Activated naive CD4-positive, alpha-beta T cell treated with anti-CD3 and anti-CD28 coated beads, Interleukin-2, amount 50 U/mL, for 16 hours (primary cell): ENCODE results near the gene APLF.
"Not testable (repeated sequence)": the region's sequence is repeated elsewhere in the genome, so short reads cannot be mapped to it uniquely, and the experiment has no call there.

Source experiments
- DNase-seq: peaks from one replicate; pipeline ENCODE4 v3.0.0-alpha.2; 2020

Gene APLF

GRCh38 chr2:68482296-68482820 is 15.0 kb downstream of the APLF start:
- DNase-seq: no peak

GRCh38 chr2:68483011-68483410 is 15.6 kb downstream of the APLF start:
- DNase-seq: no peak

GRCh38 chr2:68487773-68488355 is 20.5 kb downstream of the APLF start:
- no peak for DNase-seq

- not testable (repeated sequence) for DNase-seq
Measured at GRCh38 chr2:68488605-68489004, 21.2 kb downstream of the APLF start.

- DNase-seq: no peak
Measured at GRCh38 chr2:68489282-68489681, 21.9 kb downstream of the APLF start.

- no peak for DNase-seq
Measured at GRCh38 chr2:68491582-68491981, 24.2 kb downstream of the APLF start.

GRCh38 chr2:68499133-68499532 is 31.7 kb downstream of the APLF start:
- DNase-seq: no peak

GRCh38 chr2:68500649-68501048 is 33.3 kb downstream of the APLF start:
- DNase-seq: no peak

GRCh38 chr2:68501768-68502167 is 34.4 kb downstream of the APLF start:
- no peak for DNase-seq

- DNase-seq: no peak
Measured at GRCh38 chr2:68505603-68506159, 38.3 kb downstream of the APLF start.

GRCh38 chr2:68506170-68506569 is 38.8 kb downstream of the APLF start:
- no peak for DNase-seq

- no peak for DNase-seq
Measured at GRCh38 chr2:68512326-68512725, 44.9 kb downstream of the APLF start.

GRCh38 chr2:68512966-68513365 is 45.6 kb downstream of the APLF start:
- no peak for DNase-seq

- no peak for DNase-seq
Measured at GRCh38 chr2:68514316-68514929, 47.0 kb downstream of the APLF start.

GRCh38 chr2:68516051-68516955 is 48.9 kb downstream of the APLF start:
- no peak for DNase-seq

- DNase-seq: no peak
Measured at GRCh38 chr2:68519236-68519635, 51.9 kb downstream of the APLF start.

- DNase-seq: no peak
Measured at GRCh38 chr2:68521037-68521436, 53.7 kb downstream of the APLF start.

- DNase-seq: not testable (repeated sequence)
Measured at GRCh38 chr2:68526943-68527342, 59.6 kb downstream of the APLF start.

GRCh38 chr2:68527343-68528081 is 60.1 kb downstream of the APLF start:
- DNase-seq: not testable (repeated sequence)

- DNase-seq: not testable (repeated sequence)
Measured at GRCh38 chr2:68529156-68529555, 61.8 kb downstream of the APLF start.

GRCh38 chr2:68529651-68530050 is 62.3 kb downstream of the APLF start:
- DNase-seq: not testable (repeated sequence)

GRCh38 chr2:68536000-68536399 is 68.6 kb downstream of the APLF start:
- no peak for DNase-seq

- DNase-seq: no peak
Measured at GRCh38 chr2:68537011-68537410, 69.6 kb downstream of the APLF start.
